ENCODE results near the gene SMARCD3. TPM values are rescaled to one million over a fixed set of nuclear protein-coding genes. Genes with fewer than 3 reads are reported as not detected.

SMARCD3 gene
- total RNA-seq, 1 donor from 2014 or later, result not detected

- H3K4me3 Mint-ChIP-seq, result peak within 1 kb of the TSS; percentile 99
- H3K4me1 Mint-ChIP-seq, result peaks cover 35% of the 10 kb centered on the region
These were observed 16.2 kb downstream of the SMARCD3 start, which contains the start of gene CHPF2 for GRCh38 chr7:151232091-151232916. Gene CHPF2, plus strand, starts transcription at chr7:151232483. Its CDS starts 1,529 bp downstream, at chr7:151234012.

DNA sequence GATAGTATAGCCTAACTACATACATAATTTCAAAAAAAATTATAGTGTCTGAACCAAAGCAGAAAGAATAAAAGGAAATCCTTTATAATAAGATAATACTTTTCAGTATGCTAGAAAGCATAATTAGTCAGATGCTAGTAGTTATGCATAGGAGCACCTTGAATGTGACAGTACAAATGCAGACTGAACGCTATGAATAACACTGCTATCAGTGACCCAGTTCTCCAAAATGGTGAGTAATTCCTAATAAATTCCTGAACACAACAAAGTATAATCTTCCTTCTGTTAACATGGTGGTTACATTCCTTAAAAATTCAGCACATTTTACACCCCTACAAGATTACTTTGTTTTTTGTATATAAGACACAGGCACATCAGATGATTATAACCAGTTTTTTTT is 17.4 kb downstream of the SMARCD3 start:
- intact Hi-C loops (cut with micrococcal nuclease), result loop anchor here (5.0 to 10.0 kb wide), 3 partner anchors 64 to 1356 kb away; partner anchors contain the start of genes ATP6V0E2 and GBX1
- Mint-ChIP-seq H3K4me3 (peak overlapping the region; percentile 99), H3K4me1 (peaks cover 47% of the 10 kb centered on the region), H3K27ac (no peak overlapping the region), H3K36me3 (ENCODE audit: low read depth) (peaks cover 25% of the 10 kb centered on the region), H3K9me3 (no peaks in the 10 kb centered on the region), H3K27me3 (no peaks in the 10 kb centered on the region)
- DNase-seq (no peak), ATAC-seq (ENCODE audit: low read depth) (no peak)
- TF ChIP-seq CTCF (IDR thresholded peaks at IDR 0.05), result no peak
- ChIA-PET CTCF (no interaction called here), POLR2A (no interaction called here)

More at GRCh38 chr7:151232091-151232916, 16.2 kb downstream of the SMARCD3 start, which contains the start of gene CHPF2:
- DNase-seq (peak; percentile 85), ATAC-seq (ENCODE audit: low read depth) (peak; percentile 93)
- no peaks in the 10 kb centered on the region for H3K9me3 Mint-ChIP-seq
- no peak for TF ChIP-seq CTCF (IDR thresholded peaks at IDR 0.05)
- H3K36me3 Mint-ChIP-seq (ENCODE audit: low read depth), result peaks cover 29% of the 10 kb centered on the region
- no peaks in the 10 kb centered on the region for H3K27me3 Mint-ChIP-seq
- peak within 1 kb of the TSS; percentile 96 for H3K27ac Mint-ChIP-seq
- CTCF ChIA-PET, result interaction anchor here (1.3 to 2.6 kb wide), 2 partner anchors 12 to 13 kb away, joined by 4 to 11 read pairs; no protein-coding TSS in a partner anchor
- intact Hi-C loops (cut with micrococcal nuclease), result loop anchor here (1.0 to 10.0 kb wide), 8 partner anchors 13 to 1358 kb away; partner anchors contain the start of genes ATP6V0E2, GBX1, NUB1 and TMUB1
- POLR2A ChIA-PET, result interaction anchor here (0.8 to 2.9 kb wide), 7 partner anchors 10 to 288 kb away, joined by 3 to 23 read pairs (median 3); partner anchors contain the start of genes NUB1 and RHEB

GRCh38 chr7:151229249-151229648 is 19.2 kb downstream of the SMARCD3 start:
- Mint-ChIP-seq H3K27me3 (no peaks in the 10 kb centered on the region), H3K36me3 (ENCODE audit: low read depth) (peaks cover 27% of the 10 kb centered on the region), H3K9me3 (no peaks in the 10 kb centered on the region), H3K4me1 (peaks cover 56% of the 10 kb centered on the region), H3K4me3 (no peak overlapping the region), H3K27ac (no peak overlapping the region)
- intact Hi-C loops (cut with micrococcal nuclease), result loop anchor here (5.0 to 10.0 kb wide), 4 partner anchors 73 to 1514 kb away; partner anchors contain the start of genes PRKAG2 and ZNF467
- ATAC-seq (ENCODE audit: low read depth), result no peak
- POLR2A ChIA-PET, result no interaction called here
- TF ChIP-seq CTCF (IDR thresholded peaks at IDR 0.05), result no peak
- no peak for DNase-seq
- CTCF ChIA-PET, result no interaction called here

- intact Hi-C loops (cut with micrococcal nuclease), result loop anchor here (5.0 to 10.0 kb wide), 4 partner anchors 74 to 1513 kb away; partner anchors contain the start of genes PRKAG2 and ZNF467
- Mint-ChIP-seq H3K27me3 (no peaks in the 10 kb centered on the region), H3K4me1 (peaks cover 46% of the 10 kb centered on the region), H3K36me3 (ENCODE audit: low read depth) (peaks cover 35% of the 10 kb centered on the region), H3K27ac (peak overlapping the region; percentile 91), H3K9me3 (no peaks in the 10 kb centered on the region), H3K4me3 (peak overlapping the region; percentile 99)
- no peak for TF ChIP-seq CTCF (IDR thresholded peaks at IDR 0.05)
- no peak for DNase-seq
- no peak for ATAC-seq (ENCODE audit: low read depth)
- ChIA-PET POLR2A (interaction anchor here (1.1 to 1.7 kb wide), 3 partner anchors 15 to 23 kb away, joined by 3 to 12 read pairs (median 9); no protein-coding TSS in a partner anchor), CTCF (no interaction called here)
These were observed 20.2 kb downstream of the SMARCD3 start for GRCh38 chr7:151228024-151228866.
